GM10847 (cell line): ENCODE data around the gene ATP9A.

Experiments used
- POLR2A ChIP-seq: IDR thresholded peaks from 2 replicates; pipeline ENCODE4 v1.6.1; 2011; ENCODE audit not compliant: insufficient read length; ENCODE audit errors: extremely low read depth

ATP9A gene

DNA sequence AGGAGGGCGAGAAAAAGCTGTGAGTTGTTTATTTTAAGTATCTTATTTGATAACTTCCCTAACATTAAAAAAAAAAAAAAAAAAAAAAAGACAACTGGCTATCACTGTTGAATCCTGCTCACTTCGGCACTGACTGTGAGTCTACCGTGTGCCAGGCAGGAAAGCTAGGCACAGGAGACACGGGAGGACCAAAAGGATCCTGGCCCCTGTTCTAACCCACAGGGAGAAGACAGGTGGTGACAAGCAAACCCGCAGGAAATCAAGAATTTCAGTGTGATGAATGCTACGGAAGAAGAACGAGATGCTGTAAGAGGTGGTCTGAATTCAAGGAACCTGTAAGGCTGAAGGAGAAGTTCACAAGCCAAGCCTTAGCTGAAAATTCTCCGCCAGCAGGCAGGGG, 130.9 kb downstream of the ATP9A start:
- TF ChIP-seq POLR2A: no peak

DNA sequence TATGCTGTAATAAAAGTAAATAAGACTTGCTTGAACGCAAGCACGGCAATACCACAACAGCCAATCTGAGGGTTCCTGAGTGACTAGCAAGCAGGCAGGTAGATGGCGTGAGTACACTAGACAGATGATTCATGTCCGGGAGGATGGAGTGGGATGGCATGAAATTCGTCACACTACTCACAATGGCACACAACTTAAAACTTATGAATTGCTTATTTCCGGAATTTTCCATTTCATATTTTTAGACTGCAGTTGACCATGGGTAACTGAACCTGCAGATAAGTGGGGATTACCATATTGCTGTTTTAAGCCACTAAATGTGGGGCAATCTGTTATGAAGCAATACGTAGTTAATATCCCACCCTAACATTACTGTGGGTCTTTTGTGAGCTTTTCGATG, 132.1 kb downstream of the ATP9A start:
- TF ChIP-seq POLR2A: no peak

DNA sequence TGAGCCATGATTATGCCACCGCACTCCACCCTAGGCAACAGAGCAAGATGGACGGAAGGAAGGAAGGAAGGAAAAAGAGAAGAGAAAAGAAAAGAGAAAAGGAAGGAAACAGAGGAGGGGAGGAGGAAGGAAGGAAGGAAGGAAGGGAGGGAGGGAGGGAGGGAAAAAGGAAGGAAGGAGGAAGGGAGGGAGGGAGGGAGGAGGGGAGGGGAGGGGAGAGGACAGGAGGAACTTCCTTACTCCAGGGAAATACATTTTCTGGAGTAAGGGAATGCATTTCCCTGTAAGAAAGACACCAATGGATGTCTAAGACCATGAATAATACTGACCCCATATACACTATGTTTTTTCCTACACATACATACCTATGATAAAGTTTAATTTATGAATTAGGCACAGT, 132.5 kb downstream of the ATP9A start:
- TF ChIP-seq POLR2A: no peak

DNA sequence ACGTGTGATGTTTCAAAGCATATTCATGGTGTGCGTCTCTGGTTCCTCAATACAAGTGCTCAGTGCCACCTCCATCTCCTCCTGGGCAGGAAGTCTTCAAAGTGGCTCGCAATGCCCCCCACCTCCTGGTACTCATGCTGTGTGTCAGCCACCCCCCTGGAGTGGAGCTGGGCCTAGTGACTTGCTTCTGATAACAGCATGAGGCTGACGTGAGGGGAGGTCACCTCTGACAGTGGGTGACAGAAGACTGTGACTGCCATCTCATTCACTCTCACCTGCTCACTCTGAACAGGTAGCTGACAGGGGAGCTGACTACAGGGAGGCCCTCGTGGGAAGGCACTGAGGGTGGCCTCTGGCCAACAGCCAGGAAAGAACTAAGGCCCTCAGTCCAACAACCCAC, 133.3 kb downstream of the ATP9A start:
- TF ChIP-seq POLR2A: no peak

DNA sequence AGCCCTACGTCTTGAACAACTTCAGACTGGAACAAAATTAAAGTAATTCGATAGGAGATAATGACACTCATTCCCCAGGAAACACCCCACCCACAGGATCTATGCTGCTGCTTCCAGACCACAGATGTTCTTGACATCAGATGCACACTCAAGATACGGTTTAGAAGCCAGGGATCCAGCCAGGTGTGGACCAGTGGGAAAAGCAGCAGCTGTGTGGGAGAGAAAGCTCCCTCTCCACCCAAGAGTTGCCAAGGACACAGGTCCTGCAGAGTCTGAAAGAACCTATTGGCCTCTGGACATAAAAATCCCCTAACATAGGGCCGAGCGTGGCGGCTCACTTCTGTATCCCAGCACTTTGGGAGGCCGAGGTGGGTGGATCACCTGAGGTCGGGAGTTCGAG, 133.9 kb downstream of the ATP9A start:
- TF ChIP-seq POLR2A: no peak

DNA sequence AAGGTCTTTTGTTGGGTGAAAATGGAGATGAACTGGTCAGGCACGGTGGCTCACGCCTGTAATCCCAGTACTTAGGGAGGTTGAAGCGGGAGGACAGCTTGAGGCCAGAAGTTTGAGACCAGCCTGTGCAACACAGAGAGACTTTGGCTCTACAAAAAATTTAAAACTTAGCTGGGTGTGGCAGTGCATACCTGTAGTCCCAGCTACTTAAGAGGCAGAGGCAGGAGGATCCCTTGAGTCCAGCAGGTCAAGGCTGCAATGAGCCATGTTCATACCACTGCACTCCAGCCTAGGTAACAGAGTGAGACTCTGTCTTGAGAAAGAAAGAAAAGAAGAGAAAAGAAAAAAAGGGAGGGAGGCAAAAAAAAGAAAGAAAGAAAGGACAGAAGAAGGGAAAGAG, 134.8 kb downstream of the ATP9A start:
- no peak for TF ChIP-seq POLR2A

DNA sequence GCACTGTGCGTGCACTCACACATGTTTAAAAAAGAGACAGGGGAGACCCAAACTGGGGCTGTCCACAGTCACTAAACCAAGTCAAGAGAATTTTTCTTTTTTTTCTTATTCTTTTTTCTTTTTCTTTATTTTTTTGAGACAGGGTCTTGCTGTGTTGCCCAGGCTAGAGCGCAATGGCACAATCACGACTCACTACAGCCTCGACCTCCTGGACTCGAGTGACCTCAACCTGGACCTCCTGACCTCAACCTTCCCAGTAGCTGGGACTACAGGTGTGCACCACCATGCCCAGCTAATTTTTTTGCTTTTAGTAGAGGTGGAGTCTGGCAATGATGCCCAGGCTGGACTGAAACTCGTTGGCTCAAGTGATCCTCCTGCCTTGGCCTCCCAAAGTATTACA, 136.2 kb downstream of the ATP9A start:
- no peak for TF ChIP-seq POLR2A

DNA sequence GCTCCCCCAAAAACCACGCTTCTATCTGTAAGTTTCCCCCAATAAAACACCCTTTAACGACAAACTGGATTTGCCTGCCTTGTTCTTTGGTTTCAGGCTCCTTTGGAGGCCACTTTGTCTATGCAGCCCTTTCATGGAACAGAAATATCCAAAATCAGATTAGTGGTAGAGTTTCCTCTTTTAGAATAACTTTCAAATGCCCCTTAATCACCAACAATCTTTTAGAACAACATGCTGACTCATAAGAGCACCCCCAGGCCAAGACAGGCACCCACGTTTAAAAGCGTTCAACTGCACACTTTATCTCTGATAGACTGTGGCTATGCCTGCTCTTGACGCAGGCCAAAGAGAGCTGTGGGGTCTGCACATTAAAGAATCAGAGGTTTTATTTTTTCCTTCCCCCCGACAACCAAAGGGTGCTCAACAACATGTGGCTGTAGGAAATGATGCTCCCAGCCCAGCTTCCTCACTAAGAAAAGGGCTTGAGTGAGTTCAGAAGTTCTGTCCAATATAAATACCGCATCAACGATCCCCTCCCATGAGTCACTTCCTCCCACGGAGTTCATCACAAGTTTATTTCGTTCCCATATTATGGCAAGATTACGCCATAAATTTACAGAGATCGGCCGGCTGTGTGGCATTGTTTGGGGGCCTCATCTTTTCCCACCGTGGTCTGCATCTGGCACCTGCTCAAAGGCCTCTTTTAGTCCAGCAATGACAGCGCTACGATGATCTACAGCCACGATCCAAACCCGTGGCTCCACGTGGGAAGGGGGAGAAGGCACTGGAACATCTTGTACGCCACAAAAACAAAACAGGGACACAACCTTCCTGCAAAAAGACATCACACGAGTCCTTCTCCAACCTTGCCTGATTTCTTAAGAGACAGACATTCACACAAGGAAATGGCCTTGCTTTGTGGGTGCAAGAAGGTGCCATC, 136.9 kb downstream of the ATP9A start:
- no peak for TF ChIP-seq POLR2A

DNA sequence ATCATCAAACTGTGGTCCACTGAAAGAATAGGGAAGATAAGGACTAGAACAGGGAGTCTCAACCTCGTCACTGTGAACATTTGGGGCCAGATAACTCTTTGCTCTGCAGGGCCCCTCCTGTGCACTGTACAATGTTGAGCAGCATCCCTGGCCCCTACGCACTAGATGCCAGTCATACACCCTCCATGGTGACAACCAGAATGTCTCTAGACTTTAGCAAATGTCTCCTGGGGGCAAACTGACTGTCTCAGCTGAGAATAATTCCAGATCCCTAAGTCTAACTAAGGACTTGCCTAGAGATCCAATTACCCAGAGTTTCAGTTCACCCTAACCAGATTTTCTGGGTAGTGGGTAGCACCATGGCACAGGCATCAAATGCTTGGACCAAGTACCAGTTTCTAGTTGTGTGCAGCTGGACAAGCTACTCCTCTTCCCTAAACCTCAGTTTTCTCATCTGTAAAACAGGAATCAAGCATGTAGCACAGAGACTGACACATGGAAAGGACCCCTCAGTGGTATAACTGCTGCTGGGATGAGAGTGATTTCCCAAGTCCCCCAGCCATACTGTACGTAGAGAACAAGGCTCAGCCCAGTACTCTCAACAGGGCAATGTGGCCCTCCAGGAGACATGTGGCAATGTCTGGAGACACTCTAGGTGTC, 138.7 kb downstream of the ATP9A start:
- TF ChIP-seq POLR2A: no peak

DNA sequence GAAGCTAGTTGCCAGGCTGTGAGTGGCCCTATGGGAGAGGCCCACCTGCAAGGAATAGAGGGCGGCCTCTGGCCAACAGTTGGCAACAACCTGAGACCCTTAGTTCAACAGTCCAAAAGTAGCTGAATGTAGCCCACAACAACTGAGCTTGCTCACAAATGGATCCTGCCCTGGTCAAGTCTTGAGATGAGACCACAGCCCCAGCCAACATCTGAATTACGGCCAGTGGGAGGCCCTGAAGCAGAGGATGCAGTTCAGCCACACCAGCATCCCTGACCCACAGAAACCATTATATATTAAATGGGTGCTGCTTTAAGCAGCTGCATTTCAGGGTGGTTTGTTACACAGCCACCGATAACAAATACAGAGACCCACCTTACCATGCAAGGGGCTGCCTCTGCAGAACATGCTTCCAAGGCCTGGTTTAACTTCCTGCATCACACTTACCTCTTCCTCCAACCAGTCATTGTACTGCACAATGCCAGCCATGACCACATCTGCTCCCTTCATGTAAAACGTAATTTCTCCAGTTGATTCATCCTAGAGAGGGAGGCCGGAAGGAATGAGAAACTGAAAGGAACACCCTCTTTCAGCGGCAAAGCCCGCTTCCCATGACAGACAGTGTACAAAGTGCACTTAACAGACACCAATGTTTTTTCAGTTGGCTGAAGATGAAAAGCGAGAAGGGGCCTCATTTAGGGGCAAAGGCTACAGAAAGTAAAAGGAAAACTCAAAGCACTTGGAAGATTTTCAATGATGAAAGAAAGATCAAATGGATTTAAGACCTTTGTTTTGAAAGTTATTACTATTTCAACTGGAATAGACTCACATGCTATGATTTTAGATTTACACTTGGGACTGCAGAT, 139.4 kb downstream of the ATP9A start:
- no peak for TF ChIP-seq POLR2A

DNA sequence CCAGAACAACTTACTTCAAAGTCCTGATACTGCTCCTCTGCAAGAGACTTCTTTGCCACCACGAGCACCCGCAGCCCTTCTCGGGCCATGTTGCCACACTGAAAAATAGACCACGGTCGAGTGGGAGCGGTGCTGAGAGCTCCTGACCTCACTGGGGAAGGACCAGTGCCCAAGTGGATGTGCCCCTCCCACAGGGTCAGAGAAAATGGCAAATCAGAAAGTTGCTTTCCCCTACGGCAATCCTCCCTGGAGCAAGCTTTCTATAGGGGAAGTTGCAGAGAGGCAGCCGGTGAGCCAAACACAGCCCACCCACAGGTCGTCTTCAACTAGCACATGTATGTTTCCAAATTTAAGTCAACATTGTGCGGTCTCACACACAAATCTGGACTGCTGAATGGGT, 140.6 kb downstream of the ATP9A start:
- TF ChIP-seq POLR2A: no peak

DNA sequence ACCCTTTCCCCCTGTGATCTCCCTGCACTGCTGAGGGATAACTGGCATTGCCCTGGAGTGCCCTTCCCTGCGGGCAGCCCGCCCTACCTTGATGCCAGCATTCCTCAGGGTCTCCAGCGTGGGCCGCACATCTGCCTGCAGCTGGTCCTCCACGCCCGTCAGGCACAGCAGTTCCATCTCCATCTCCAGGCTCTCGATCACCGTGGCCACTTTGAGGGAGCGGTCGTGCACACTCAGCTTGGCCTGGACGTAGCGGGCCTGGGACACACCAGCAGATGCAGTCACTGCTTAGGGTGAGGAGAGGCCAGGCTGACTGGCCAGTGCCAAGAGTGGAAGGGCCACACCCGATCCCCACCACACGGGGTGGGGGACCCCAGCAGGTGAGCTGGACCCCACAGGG, 143.1 kb downstream of the ATP9A start:
- TF ChIP-seq POLR2A: no peak

DNA sequence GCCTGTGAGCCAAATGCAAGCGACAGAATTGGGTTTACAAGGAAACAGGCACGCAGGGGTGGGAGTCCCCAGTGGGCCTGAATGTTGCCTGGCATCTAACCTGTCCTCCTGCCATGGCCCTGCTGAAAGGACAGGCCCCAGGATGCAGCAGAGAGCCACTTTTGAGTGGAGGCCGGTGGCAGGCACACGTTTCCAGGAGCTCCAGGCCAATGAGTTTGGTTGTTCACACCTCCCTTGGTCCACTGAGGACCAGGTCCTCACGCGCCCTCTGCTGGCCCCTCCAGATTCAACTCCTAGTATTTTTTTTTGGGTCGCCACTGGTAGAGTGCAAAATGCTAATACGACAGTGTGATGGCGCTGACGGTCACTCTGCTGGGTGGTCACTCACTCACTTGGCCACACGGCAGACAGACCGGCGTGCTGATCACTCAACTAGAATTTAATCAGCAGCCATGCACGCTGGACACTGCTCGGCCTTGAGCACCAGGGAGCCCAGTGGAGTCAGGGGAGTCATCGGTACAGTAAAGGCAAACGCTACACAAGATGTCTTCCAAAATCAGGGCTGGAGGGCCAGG, 143.9 kb downstream of the ATP9A start:
- TF ChIP-seq POLR2A: no peak

DNA sequence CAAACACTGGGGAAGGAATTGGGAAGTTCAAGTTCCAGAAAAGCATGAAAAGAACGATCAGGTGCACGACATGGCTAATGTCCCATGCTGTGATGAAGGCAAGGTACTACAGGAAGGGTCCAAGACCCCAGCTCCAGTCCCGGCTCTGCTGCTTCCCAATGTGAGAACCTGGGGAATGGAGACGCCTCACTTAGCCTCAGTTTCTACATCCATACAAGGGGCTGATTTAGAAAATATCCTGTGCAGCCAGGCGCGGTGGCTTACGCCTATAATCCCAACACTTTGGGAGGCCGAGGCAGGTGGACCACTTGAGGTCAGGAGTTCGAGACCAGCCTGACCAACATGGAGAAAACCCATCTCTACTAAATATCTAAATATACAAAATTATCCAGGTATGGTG, 144.9 kb downstream of the ATP9A start:
- no peak for TF ChIP-seq POLR2A
